NCI-H2107 treated with DMSO at 0.1 percent for 48 hours (cell line): ENCODE data around the gene DNAH1.

Experiments
- DNase-seq: peaks from one replicate; lab custom pipeline; 2025; ENCODE audit not compliant: unreplicated experiment; lab: John Stamatoyannopoulos, UW

Gene DNAH1

DNA sequence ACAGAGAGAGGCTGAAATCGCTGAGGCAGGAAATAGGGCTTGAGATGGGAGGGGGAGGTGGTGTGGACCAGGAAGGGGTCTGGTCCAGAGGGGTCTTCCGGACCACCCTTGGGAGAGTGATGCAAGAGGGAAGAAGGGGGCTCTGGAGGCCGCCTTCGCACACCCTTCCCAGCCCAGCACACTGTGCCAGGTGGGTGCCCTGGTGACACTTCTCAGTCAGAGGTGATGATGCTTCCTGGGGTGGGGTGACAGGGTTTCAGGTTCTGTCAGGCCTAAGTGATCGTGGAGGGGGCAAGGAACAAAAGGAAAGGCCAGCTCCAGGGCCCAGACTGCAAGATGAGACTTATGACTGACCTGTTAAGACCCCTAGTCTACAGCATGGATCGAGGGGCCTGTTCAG, 116.1 kb downstream of the DNAH1 start:
- DNase-seq, result no peak

DNA sequence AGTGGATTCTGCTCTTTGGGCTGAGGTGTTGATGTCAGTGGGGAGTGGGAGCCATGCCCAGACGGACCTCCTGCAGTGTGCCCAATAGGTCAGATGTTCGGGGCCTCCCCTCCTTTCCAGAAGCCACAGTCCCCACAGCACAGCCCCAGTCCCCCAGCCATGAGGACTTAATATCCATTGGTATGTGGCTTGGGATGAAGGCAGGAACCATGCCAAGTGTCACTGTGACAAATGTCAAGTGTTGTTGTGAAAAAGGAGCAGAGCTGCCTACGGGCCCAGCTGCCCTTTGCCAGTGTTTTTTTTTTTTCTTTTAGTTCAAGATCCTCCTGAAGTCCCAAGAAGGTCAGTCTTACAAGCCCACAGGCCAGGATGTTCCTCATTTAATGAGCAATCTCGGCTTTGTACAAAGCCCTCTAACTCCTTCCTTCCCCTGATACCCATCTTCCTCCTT, 116.6 kb downstream of the DNAH1 start:
- DNase-seq, result no peak

DNA sequence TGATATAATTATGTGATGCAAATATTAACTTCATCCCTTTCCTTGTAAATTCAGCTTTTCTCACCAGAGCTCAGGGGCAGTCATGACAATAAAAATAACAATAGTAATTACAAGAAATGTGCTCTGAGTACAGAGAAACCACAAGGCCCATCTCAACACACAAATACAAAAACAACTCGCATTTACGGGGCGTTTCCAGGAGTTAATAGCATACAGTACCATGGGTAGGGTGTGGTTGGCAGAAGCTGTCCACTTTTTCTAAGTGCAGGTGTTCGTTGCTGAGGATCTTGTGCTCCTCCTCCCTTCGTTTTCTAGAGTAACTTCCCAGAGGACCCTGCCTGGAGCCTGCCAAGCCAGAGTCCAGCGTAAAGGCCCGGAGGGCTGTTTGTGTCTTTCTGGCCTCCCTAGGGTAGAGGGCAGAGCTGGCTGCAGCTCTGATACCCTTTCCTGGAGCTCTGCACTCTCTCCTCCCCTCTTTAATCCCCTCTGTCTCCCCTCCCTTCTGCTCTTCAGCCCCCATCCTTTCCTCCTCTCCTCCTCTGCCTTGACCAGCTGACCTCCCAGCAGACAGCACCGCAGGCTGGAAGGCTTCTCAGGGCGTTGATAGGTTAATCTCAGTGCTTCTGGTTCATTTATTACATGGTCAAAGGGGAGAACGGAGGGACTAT, 117.3 kb downstream of the DNAH1 start:
- DNase-seq, result no peak

DNA sequence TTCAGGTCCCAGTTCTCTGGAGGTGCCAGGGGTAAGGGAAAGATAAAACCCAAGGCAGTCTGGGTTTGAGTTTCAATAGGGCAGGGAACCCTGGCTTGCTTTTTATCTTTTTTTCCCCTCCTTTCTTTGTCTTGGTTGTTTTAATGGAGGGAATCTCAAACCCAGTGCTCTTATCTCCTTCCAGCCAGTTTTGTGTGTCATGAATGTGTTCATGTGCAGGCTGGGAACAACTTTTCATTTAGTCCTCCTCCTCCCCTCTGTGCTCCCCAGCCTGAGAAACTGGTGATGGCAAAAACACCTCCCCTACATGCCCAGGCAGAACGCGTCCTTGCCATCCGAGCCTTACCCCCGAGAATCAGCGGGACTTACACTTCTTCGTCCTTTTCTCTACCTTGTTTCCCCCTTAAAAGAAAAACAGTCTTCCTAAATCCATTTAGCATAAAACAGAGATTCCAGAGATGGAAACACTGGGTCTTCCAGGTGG, 117.9 kb downstream of the DNAH1 start:
- no peak for DNase-seq

DNA sequence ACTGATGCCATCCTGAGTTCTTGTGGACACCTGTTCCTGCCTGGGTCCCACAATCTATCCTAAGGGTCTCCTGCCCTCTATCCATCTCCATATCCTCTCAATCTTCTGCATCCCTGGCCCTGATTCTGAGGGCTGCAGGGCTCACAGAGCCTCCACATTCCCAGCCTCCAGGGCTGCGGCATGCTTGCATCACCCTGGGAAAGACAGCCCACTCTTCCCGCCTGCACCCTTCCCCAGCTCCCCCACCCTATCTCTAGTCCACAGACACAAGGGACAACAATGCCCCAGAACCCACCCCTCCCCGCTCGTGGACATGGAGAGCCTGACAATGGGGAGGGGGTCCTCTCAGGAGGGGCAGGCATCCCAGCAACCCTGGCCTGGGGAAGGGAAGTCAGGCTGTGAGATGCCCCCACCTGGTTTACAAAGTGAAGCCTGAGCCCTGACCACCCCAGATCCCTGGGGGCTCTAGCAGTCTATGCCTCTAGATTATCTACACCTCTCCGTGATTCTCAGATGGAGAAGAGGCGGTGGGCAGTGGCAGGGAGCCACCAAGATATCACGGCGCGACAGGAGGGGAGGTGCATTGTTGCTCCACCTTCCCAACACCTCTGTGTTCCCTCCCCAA, 118.5 kb downstream of the DNAH1 start:
- DNase-seq, result no peak

DNA sequence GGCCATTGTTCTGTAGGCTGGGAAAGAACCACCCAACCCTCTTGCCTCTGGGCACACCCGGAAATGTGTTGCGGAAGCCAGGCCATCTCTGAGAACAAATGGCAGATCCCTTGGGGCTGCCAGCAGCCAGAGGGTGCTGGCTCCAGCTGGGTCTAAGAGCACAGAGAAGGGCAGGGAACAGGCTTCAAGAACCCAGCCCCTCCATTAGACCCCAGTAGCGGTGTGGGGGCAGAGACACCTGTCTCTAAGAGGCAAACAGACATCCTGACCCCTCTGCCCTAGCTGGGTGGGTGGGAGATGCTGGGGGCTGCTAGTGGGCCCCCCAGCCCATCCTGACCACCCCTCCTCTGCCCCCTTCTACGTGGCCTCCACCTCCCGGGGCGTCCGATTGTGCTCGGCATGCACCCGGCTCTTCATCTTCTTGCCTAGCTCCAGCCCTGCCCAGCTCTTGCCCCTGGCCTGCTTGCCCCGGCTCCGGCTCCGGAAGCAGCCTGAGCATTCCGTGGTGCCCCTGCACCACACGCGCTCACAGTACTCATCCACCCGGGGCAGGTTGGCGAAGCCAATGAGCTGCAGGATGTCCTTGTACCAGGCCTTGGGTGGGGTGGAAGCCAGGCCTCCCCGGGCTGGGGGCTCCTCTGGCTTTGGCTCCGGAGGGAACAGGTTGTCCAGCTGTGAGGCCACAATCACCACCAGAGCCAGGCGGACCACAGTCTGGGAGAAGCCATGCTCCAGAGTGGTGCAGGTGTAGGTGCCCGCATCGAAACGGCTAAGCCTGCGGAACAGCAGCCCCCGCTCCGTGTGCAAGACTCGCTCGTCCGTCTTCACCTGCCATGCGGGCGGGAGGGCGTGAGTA, 119.4 kb downstream of the DNAH1 start:
- DNase-seq, result no peak

DNA sequence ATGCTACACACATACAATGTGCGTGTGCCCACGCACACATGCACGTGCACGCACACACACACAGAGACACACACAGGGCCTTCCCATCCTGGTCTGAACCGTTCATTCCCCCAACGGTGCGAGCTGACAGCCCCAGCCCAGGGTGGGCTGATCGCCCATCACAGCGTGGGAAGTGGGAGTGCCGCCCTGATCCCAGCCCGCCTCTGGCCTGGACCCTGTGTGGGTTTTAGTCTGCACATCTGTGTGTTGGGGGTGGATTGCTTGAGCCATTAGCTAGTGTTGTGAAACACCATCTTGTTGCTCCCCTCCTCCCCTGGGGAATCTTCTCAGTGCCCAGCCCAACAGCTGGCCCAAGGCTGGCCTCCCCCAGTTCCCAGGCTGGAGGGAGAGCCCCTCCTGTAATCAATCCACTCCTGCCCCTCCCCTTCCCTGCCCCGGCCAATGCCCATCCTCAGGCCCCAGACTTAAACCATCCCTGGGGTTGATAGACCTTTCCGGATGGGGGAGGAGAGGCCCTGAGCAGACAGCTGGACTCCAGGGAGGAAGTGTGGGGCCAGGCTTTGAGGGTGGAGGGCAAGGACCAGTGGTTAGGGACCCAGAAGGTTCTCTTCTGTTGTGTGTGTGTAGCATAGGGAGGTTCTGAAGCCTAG, 120.5 kb downstream of the DNAH1 start:
- no peak for DNase-seq

DNA sequence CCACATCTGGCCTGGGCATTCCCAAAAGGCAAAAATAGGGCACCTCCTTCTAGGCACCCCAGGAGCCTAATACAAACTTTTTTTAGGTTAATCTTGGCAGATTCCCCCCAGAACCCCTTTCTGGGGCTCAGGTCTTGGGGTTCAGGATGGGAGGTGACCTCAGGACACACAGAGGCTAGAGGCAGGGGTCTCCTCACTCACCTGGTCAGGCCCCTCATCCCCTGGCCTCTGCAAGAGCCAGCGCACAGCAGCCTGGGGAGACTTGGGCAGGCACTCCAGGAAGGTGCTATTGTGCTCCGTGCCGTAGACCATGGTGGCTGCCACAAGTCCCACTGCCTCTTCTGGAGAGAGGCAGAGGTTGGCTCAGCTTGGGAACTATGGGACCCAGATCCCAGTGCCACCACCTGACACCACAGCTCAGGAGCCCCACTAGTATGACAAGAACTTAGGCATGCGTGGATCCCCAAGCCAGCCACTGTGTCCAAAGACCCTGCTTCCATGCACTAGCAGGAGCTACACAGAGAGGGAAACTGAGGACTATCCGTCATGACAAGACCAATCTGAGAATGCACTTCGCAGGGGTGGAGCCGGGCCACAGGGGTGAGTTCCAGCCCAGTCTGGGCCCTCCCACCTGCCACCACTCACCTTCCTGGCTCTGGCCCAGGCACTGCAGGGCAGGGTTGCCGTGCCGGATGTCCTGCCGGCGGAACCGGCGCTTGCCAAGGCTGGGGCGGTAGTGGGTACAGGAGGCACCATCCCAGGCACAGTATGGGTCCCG, 121.4 kb downstream of the DNAH1 start:
- no peak for DNase-seq

DNA sequence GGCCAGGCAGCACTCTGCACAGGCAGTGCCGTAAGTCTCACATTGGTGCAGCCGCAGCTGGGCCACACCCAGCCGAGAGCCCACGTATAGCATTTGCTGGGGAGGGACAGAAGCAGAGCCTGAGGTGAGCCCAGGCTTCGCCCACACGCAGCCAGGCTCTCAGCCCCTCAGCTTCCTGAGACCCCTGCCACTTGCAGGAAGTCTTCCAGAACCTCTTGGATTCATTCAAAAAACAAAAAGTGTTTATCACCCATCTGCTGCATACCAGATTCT, 121.9 kb downstream of the DNAH1 start:
- no peak for DNase-seq

DNA sequence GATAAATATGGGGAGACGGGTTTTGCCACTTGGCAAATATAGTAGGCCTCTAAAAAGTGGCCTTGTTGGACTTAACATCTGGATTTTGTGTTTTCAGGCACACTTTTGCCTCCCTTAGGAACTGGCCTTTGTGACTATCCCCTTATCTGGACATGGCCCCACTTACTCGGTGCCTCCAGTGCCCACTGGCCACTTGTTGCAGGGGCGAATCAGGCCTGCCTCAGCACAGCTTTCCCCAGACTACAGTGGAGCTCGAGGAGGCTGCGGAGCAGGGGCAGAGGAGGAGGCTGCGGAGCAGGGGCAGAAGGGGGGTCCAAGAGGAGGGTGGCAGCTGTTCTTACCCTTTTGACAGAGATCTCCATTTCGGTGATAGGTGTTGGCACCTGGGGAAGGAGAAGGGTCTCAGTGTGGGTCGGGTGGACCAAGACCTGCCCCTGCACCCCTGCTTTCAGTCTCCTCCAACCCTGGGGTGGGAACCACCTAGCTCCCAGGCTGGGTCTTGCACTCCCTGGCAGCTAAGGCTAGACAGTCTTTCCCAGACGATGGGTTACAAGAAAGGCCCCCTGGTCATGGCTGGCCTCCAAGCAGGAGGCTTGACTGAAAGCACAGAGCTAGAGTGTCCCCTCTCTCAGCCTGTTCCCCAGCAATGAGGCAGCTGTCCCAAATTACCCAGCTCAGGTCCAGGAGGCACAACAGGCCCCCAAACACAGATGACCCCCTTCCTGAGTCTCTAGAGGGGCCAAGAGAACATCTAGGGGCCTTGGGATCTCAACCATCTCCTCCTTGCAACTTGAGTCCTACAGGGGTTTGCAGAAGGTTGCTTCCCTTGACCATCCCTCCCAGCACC, 122.7 kb downstream of the DNAH1 start:
- no peak for DNase-seq

DNA sequence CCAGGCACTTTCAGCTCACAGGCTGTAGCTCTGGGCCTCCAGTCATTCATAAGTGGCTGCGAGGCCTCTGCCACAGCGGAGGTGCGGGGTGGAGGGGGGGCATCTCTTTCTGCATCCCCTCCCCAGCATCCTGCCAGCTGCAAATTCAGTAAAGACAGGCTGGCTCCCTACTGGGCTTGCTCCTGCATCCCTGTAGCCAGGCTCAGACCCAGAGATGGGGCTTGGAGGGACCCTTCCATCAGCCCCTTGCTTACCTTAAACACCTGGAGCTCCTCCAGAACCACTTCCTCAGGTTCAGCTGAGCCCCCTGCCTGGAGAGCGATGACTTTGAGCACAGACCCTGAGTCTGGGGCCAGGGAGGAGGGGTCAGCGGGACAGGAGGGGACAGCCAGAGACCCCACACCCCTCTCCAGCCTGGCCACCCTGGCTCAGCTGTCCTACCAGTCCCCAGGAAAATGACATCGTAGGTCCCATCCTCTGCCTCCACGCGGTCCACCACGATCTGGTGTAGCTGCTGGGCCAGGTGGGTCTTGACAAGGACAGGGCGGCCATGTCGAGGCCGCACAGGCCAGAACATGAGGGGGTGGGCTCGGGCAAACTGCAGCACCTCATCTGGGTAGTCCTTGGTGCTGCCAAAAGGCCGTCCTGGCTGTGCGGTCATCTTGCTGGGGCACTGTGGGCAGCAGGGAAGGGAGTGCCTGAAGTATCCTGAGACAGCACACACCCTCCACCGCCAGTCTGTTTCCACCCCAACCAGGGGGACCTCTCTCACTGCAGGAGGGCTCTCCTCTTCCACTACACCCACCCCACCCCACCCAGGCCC, 123.5 kb downstream of the DNAH1 start:
- DNase-seq, result no peak

DNA sequence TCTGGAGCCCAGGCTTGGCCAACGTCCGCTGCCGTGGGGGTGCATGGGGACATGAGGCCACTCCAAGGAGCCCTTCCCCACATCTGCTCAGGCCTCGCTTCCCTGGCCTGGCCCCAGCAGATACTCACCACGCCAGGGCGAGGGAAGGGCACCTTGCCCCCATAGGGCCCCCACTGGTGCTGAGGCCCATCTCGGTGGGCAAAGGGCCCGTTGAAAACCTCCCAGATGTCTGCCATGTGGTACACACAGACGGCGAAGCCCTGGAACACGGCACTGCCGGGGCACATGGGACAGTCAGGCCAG, 124.1 kb downstream of the DNAH1 start:
- DNase-seq, result no peak

DNA sequence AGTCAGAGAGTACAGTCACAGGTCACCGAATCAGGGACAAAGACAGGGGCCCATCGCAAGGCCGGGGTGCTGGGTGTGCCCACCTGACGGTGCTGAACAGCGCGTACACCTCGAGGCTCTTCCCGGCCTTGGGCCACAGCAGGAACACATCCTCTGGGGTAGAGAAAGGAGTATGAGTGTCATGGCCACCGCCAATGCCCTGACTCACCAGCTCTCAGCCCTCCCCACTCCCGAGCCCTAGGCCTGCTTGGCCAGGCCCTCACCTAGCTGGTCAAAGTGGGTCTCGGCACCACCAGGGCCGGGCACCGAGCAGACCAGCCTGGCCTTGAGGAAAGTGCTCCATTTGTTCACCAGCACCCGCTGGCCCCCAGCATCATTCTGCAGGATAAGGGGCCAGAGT, 124.6 kb downstream of the DNAH1 start:
- DNase-seq, result no peak

DNA sequence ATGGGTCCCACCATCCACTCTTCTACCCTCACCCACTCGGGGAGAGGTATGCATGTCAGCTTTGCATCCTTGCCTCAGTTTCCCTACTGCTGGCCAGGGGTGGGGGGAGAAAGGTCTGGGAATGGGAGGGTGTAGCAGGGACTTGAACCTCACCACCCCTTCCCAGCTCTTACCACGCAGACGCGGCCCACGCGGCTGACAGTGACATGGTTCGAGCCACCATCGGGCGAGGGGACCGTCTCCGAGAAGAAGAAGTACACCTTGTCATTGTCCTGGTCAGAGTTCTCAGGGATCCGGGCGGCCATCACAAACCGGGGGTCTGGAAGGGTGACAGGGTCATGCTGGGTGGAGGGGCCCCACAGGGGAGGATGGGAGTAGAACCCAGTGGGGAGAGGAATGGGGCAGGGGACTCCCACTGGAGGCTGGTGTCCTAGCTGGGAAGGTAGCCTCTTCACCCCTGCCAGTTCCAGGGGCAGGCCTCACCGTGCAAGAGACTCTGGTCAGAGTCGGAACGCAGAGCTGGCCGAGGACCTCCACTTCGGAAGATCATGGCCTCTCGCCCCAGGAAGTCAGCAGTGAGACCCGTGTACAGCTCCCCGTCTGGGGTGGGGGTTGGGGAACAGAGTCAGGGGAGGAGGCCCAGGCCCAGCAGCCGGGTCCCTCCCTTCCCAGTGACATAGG, 125.1 kb downstream of the DNAH1 start:
- DNase-seq, result no peak

DNA sequence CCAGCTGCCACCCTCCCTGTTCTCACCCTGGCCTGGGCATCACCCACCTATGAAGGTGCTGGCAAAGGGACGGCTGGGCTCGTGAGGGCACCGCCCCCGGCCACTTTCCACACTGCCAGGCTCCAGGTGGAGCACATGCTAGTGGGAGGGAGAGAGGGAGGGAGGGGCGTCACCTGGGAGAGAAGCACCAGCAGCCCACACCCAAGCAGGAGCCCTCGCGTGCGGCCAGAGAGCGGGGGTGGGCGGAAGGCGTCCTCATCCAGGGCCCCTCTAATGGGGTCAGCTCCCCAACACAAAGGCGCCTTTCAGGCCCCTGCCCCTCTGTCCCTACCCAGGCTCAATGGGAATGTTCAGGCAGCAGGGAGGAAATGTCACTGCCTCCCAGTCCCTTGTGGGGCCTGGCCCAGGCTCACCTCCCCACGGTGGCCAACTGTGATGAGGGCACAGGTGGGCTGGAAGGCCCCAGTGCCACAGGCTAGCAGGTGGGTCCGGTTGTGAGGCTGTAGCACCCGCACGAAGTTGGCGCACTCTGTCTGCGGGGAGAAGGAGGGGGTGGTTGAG, 125.7 kb downstream of the DNAH1 start:
- no peak for DNase-seq

DNA sequence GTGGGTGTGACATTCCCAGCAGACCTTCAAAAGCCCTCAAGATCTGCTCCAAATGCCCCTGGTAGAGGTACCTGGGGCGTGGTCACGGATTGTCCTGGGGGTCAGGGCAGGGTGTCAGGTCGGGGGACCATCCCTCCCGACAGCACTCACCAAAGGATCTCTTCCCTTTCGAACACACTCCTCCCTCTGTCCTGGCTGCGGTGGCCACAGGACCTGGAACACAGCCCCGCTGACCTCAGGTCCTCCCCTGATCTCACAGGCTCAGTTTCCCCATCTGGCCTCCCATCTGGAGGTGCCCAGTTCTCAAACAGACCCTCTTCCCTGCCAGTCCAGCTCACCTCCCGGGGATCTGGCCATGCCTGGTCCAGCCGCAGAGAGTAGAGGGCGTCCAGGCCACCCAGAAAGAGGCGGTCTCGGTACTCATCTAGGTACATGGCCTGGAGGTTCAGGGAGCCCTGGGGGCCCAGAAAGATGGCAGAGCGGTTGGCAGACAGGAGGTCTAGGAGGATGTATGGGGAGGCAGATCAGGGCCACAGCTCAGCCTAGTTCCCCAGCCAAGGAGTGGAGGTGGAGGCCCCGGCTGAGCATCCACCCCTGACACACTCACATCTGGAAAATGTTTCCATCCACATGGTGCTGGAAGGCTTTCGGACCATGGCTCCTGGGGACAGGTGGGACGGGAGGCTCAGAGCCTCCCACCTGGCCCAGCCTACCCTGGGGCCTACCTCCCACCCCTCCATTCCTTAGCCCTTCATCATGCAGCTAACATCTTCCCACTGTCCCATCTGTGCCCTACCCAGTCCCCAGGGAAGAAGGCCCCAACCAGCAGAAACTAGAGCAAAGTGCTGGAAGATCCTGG, 126.5 kb downstream of the DNAH1 start:
- no peak for DNase-seq

DNA sequence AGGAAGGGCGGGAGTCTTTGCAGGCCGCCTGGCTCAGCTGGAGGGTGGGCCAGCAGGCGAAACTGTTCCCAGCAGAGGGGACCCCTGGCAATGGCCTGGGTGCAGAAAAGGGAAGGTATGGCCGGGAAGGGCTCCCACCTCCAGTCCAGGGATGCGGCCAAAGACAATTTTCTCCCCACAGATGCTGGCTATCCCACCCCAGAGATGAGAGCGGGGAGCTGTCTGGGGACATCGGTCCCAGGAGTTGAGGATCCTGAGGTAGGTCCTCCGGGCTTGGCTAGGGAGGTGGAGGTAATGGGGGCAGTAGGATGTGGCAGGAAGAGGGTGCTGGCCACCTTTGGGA, 127.1 kb downstream of the DNAH1 start:
- no peak for DNase-seq
